ENCODE results near the gene PKNOX2. TPM values are rescaled to one million over a fixed set of nuclear protein-coding genes. Genes with fewer than 3 reads are reported as not detected.

Gene PKNOX2
- total RNA-seq, 1 donor from 2014 or later = not detected

GRCh38 chr11:125153837-125154236, 10.7 kb upstream of the PKNOX2 start:
- DNase-seq (no peak), ATAC-seq (ENCODE audit: low read depth) (no peak)
- Mint-ChIP-seq H3K36me3 (ENCODE audit: low read depth) (no peaks in the 10 kb centered on the region), H3K4me3 (no peak overlapping the region), H3K27ac (no peak overlapping the region), H3K4me1 (no peaks in the 10 kb centered on the region), H3K27me3 (peaks cover 45% of the 10 kb centered on the region), H3K9me3 (no peaks in the 10 kb centered on the region)
- ChIA-PET CTCF (no interaction called here), POLR2A (no interaction called here)
- TF ChIP-seq, protein P1, sequence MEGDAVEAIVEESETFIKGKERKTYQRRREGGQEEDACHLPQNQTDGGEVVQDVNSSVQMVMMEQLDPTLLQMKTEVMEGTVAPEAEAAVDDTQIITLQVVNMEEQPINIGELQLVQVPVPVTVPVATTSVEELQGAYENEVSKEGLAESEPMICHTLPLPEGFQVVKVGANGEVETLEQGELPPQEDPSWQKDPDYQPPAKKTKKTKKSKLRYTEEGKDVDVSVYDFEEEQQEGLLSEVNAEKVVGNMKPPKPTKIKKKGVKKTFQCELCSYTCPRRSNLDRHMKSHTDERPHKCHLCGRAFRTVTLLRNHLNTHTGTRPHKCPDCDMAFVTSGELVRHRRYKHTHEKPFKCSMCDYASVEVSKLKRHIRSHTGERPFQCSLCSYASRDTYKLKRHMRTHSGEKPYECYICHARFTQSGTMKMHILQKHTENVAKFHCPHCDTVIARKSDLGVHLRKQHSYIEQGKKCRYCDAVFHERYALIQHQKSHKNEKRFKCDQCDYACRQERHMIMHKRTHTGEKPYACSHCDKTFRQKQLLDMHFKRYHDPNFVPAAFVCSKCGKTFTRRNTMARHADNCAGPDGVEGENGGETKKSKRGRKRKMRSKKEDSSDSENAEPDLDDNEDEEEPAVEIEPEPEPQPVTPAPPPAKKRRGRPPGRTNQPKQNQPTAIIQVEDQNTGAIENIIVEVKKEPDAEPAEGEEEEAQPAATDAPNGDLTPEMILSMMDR (IDR thresholded peaks at IDR 0.05) = no peak
- intact Hi-C loops (cut with micrococcal nuclease) = no loop called here

DNA sequence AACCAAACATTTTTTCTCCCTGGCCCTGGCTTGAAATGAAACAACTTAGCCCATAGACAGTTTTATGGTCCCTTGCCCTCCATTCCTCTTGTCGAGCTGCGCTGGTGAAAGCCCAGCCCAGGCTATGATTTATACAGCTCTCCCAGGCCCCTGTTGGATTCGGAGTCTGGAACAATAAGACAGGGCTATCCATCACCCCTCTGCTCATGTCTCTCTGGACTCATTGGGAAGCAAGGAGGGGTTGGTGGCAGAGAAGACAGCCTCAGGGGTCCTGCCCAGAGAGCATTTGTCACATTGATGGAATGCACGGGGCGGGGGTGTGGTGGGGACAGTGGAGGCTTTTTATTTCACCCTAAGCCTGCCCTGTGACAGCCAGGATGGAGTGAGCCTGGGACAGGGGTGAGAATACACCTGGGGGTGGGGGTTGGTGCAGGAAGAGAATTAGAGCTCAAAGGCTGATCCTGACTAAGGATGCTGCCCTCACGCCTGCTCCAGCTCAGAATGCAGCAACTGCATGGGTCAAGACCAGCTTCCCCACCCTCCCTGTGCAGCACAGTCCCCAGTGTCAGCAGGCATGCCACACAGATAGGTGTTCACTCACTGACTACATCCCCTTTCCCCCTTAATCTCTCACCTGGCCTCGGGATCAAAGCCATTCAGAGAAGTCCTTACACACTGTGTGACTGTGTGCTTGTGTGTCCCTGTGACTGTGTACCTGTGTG, 10.0 kb upstream of the PKNOX2 start:
- Mint-ChIP-seq H3K36me3 (ENCODE audit: low read depth) (no peaks in the 10 kb centered on the region), H3K9me3 (no peaks in the 10 kb centered on the region), H3K27me3 (peaks cover 48% of the 10 kb centered on the region), H3K4me1 (no peaks in the 10 kb centered on the region), H3K4me3 (no peak overlapping the region), H3K27ac (no peak overlapping the region)
- POLR2A ChIA-PET = no interaction called here
- intact Hi-C loops (cut with micrococcal nuclease) = no loop called here
- TF ChIP-seq, protein P1 (IDR thresholded peaks at IDR 0.05) = no peak
- no peak for ATAC-seq (ENCODE audit: low read depth)
- DNase-seq = no peak
- CTCF ChIA-PET = no interaction called here

GRCh38 chr11:125155100-125155444, 9.5 kb upstream of the PKNOX2 start:
- Mint-ChIP-seq H3K4me1 (no peaks in the 10 kb centered on the region), H3K36me3 (ENCODE audit: low read depth) (no peaks in the 10 kb centered on the region), H3K4me3 (no peak overlapping the region), H3K27ac (no peak overlapping the region), H3K27me3 (peaks cover 49% of the 10 kb centered on the region), H3K9me3 (no peaks in the 10 kb centered on the region)
- POLR2A ChIA-PET = no interaction called here
- ATAC-seq (ENCODE audit: low read depth) (no peak), DNase-seq (no peak)
- intact Hi-C loops (cut with micrococcal nuclease) = no loop called here
- TF ChIP-seq, protein P1 (IDR thresholded peaks at IDR 0.05) = no peak
- CTCF ChIA-PET = no interaction called here

DNA sequence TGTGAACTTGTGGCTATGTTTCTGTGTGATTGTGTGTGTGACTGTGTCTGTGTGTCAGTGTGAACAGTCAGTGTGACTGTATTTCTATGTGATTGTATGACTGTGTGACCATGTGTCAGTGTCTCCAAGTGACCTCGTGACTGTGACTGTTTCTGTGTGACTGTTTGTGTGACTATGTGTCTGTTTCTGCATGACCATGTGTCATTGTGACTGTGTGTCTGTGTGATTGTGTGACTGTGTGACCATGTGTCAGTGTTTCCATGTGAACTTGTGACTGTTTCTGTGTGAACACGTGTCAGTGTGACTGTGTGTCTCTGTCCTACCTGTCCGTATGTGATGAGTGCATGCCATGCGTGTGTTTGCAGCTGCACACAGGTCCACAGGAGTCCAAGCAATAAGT, 8.8 kb upstream of the PKNOX2 start:
- H3K4me1 Mint-ChIP-seq = no peaks in the 10 kb centered on the region
- no peak overlapping the region for H3K4me3 Mint-ChIP-seq
- H3K27me3 Mint-ChIP-seq = peaks cover 55% of the 10 kb centered on the region
- CTCF ChIA-PET = no interaction called here
- H3K36me3 Mint-ChIP-seq (ENCODE audit: low read depth) = no peaks in the 10 kb centered on the region
- POLR2A ChIA-PET = no interaction called here
- TF ChIP-seq, protein P1 (IDR thresholded peaks at IDR 0.05) = no peak
- ATAC-seq (ENCODE audit: low read depth) (no peak), DNase-seq (no peak)
- intact Hi-C loops (cut with micrococcal nuclease) = no loop called here
- no peaks in the 10 kb centered on the region for H3K9me3 Mint-ChIP-seq
- H3K27ac Mint-ChIP-seq = no peak overlapping the region

GRCh38 chr11:125156346-125157117, 8.0 kb upstream of the PKNOX2 start:
- H3K27me3 Mint-ChIP-seq = peaks cover 57% of the 10 kb centered on the region
- DNase-seq = no peak
- no peak overlapping the region for H3K4me3 Mint-ChIP-seq
- CTCF ChIA-PET = no interaction called here
- TF ChIP-seq, protein P1 (IDR thresholded peaks at IDR 0.05) = no peak
- intact Hi-C loops (cut with micrococcal nuclease) = no loop called here
- no peaks in the 10 kb centered on the region for H3K36me3 Mint-ChIP-seq (ENCODE audit: low read depth)
- no peak overlapping the region for H3K27ac Mint-ChIP-seq
- H3K4me1 Mint-ChIP-seq = no peaks in the 10 kb centered on the region
- no peaks in the 10 kb centered on the region for H3K9me3 Mint-ChIP-seq
- POLR2A ChIA-PET = no interaction called here
- ATAC-seq (ENCODE audit: low read depth) = no peak
